Activated B cell treated with CpG ODN at 0.5 μM for 24 hours (primary cell): ENCODE data around the gene GGTA1. TPM values are rescaled to one million over a fixed set of nuclear protein-coding genes. Genes with fewer than 3 reads are reported as not detected.

ENCODE experiments used
- ATAC-seq: fragments of 200-7000 bp; cut with Tn5 transposase; one replicate; pipeline ENCODE4 v1.10.0; 2021; ENCODE audit warnings: low read depth, mild to moderate bottlenecking, moderate library complexity
- CTCF ChIA-PET: fragments of 350-600 bp; sonication (Branson Sonifier 250); formaldehyde crosslinking; loops from one replicate; lab custom pipeline; 2021; ENCODE audit warnings: antibody characterized with exemption; lab: Charles Lee
- POLR2A ChIA-PET: fragments of 350-600 bp; sonication (Branson Sonifier 250); formaldehyde crosslinking; loops from one replicate; lab custom pipeline; 2021; ENCODE audit warnings: antibody characterized with exemption; lab: Charles Lee
- DNase-seq: peaks from one replicate; pipeline ENCODE4 v3.0.0; 2022
- H3K27ac Mint-ChIP-seq: one replicate; pipeline ENCODE4 v1.8.0; 2020; ENCODE audit warnings: mixed read lengths
- H3K27me3 Mint-ChIP-seq: one replicate; pipeline ENCODE4 v1.8.0; 2021; ENCODE audit warnings: mixed read lengths
- H3K36me3 Mint-ChIP-seq: one replicate; pipeline ENCODE4 v1.8.0; 2021; ENCODE audit warnings: low read depth, mixed read lengths
- H3K4me1 Mint-ChIP-seq: one replicate; pipeline ENCODE4 v1.8.0; 2021; ENCODE audit warnings: mixed read lengths
- H3K4me3 Mint-ChIP-seq: one replicate; pipeline ENCODE4 v1.8.0; 2020; ENCODE audit warnings: mild to moderate bottlenecking, mixed read lengths
- H3K9me3 Mint-ChIP-seq: one replicate; pipeline ENCODE4 v1.8.0; 2020; ENCODE audit warnings: mixed read lengths
- intact Hi-C: fragments of 100-400 bp; cut with micrococcal nuclease; formaldehyde crosslinking; loops from one replicate; pipeline ENCODE4 v1.15.1; 2024
- total RNA-seq: library from RNA; stranded (reverse); gene quantifications from 2 replicates; pipeline ENCODE4 v1.2.3, GENCODE V29; 2022
- TF ChIP-seq, protein P1 (sequence below): fragments of 200-600 bp; IDR thresholded peaks from one replicate; pipeline ENCODE4 v1.8.0; 2022; ENCODE audit warnings: antibody characterized with exemption, mild to moderate bottlenecking

The GGTA1 gene
- total RNA-seq, 1 donor from 2014 or later = not detected

DNA sequence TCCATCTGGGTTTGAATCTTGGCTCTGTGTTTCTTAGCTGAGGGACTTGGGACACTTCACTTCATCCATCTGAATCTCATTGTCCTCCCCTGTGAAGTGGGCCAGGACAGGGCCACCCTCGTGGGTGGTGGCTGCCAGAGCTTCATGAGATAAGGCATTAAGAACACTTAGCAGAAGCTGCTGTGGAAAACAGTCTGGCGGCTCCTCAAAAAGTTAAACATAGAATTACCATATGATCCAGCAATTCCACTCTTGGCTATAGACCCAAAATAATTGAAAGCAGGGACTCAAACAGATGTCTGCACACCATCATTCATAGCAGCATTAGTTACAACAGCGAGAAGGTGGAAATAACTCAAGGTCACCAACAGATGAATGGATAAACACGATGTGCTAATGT, 42.4 kb upstream of the GGTA1 start:
- no peak overlapping the region for H3K27ac Mint-ChIP-seq
- ChIA-PET CTCF (no interaction called here), POLR2A (no interaction called here)
- no peaks in the 10 kb centered on the region for H3K36me3 Mint-ChIP-seq
- H3K9me3 Mint-ChIP-seq = no peaks in the 10 kb centered on the region
- no peaks in the 10 kb centered on the region for H3K4me1 Mint-ChIP-seq
- no peak overlapping the region for H3K4me3 Mint-ChIP-seq
- ATAC-seq = no peak
- DNase-seq = no peak
- intact Hi-C loops = no loop called here
- peaks cover 9% of the 10 kb centered on the region for H3K27me3 Mint-ChIP-seq
- TF ChIP-seq, protein P1, sequence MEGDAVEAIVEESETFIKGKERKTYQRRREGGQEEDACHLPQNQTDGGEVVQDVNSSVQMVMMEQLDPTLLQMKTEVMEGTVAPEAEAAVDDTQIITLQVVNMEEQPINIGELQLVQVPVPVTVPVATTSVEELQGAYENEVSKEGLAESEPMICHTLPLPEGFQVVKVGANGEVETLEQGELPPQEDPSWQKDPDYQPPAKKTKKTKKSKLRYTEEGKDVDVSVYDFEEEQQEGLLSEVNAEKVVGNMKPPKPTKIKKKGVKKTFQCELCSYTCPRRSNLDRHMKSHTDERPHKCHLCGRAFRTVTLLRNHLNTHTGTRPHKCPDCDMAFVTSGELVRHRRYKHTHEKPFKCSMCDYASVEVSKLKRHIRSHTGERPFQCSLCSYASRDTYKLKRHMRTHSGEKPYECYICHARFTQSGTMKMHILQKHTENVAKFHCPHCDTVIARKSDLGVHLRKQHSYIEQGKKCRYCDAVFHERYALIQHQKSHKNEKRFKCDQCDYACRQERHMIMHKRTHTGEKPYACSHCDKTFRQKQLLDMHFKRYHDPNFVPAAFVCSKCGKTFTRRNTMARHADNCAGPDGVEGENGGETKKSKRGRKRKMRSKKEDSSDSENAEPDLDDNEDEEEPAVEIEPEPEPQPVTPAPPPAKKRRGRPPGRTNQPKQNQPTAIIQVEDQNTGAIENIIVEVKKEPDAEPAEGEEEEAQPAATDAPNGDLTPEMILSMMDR = no peak

DNA sequence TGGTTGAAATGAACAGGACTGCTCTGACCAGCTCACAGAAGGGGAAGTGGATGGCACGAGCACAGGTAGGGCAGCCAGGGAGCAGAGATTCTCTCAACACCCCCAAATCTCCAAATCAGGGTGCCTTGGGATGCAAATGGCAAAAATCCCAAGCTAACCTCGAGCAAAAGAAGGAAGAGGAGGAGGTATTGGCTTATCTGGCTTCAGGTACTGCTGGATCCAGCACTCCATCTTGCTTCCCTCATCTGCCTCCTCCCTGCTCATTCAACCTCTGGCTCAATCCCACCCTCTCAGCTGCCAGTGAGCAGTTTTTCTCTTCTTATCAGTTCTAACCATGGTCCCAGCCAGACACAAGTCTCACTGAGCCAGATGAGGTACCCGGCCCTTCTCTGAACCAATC, 41.6 kb upstream of the GGTA1 start:
- no peak overlapping the region for H3K27ac Mint-ChIP-seq
- no peaks in the 10 kb centered on the region for H3K9me3 Mint-ChIP-seq
- H3K4me1 Mint-ChIP-seq = no peaks in the 10 kb centered on the region
- DNase-seq = no peak
- peaks cover 6% of the 10 kb centered on the region for H3K27me3 Mint-ChIP-seq
- CTCF ChIA-PET = interaction anchor here (3.4 kb wide), 1 partner anchor 9 kb away, joined by 10 read pairs; no protein-coding TSS in a partner anchor
- TF ChIP-seq, protein P1 = no peak
- intact Hi-C loops = no loop called here
- no peak for ATAC-seq
- no peaks in the 10 kb centered on the region for H3K36me3 Mint-ChIP-seq
- H3K4me3 Mint-ChIP-seq = no peak overlapping the region
- POLR2A ChIA-PET = no interaction called here

DNA sequence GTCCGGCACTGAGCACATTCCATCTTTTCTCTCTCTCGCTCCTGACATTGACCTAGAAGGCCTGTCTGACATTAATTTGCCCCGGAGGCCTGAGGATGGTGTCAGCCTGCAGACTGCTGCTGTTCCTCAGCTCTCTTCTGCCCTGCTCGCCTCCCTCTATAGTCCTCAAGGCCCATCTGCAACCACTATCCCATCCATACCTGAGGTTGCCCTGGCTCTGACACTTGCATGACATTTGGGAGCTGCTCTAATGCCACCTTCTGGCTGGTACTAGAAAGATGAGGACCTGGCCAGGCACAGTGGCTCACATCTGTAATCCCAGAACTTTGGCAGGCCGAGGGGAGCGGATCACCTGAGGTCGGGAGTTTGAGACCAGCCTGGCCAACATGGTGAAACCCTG, 38.6 kb upstream of the GGTA1 start:
- Mint-ChIP-seq H3K27me3 (peaks cover 1% of the 10 kb centered on the region), H3K9me3 (no peaks in the 10 kb centered on the region), H3K27ac (no peak overlapping the region), H3K36me3 (no peaks in the 10 kb centered on the region), H3K4me3 (no peak overlapping the region), H3K4me1 (no peaks in the 10 kb centered on the region)
- TF ChIP-seq, protein P1 = no peak
- ChIA-PET CTCF (interaction anchor here (3.4 kb wide), 1 partner anchor 12 kb away, joined by 10 read pairs; no protein-coding TSS in a partner anchor), POLR2A (no interaction called here)
- ATAC-seq (no peak), DNase-seq (no peak)
- intact Hi-C loops = no loop called here

DNA sequence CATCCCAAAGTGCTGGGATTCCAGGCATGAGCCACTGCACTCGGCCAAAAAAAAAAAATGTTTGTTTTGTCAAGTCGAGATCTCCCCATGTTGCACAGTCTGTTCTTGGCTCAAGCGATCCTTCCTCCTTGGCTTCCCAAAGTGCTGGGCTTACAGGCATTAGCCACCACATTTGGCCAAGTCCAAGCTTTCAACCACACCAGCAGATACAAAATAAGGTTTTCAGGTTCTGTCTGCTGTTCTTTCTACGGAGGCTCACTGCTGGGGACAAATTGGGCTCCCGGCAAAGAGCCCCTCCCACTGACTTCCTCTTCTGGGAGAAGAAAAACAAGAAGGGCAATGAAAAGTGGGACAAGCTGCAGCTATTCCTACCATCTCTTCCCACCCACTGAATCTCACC, 37.6 kb upstream of the GGTA1 start:
- CTCF ChIA-PET = interaction anchor here (1.3 to 1.6 kb wide), 2 partner anchors 9 to 13 kb away, joined by 4 read pairs; no protein-coding TSS in a partner anchor
- Mint-ChIP-seq H3K27me3 (peaks cover 1% of the 10 kb centered on the region), H3K4me1 (no peaks in the 10 kb centered on the region), H3K36me3 (no peaks in the 10 kb centered on the region), H3K9me3 (no peaks in the 10 kb centered on the region), H3K4me3 (no peak overlapping the region), H3K27ac (no peak overlapping the region)
- TF ChIP-seq, protein P1 = no peak
- DNase-seq (no peak), ATAC-seq (no peak)
- POLR2A ChIA-PET = no interaction called here
- intact Hi-C loops = no loop called here

DNA sequence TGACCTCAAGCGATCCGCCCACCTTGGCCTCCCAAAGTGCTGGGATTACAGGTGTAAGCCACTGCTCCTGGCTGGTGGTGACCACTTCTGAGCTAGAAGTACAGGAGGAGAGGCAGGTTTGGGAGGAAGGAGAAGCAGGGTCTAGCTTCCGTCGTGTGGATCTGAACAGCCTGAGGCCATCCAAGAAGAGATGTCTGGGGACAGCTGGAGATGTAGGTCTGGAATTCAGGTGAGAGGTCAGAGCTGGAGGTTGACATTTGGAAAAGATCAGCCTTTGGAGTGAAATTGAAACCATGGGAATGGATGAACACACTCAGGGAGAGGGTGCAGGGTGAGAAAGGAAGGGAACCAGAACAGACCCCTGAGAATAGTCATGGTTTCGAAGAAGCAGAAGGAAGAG, 33.2 kb upstream of the GGTA1 start:
- DNase-seq (no peak), ATAC-seq (no peak)
- Mint-ChIP-seq H3K27me3 (peaks cover 9% of the 10 kb centered on the region), H3K4me3 (no peak overlapping the region), H3K36me3 (no peaks in the 10 kb centered on the region), H3K4me1 (no peaks in the 10 kb centered on the region), H3K9me3 (no peaks in the 10 kb centered on the region), H3K27ac (no peak overlapping the region)
- ChIA-PET POLR2A (no interaction called here), CTCF (no interaction called here)
- intact Hi-C loops = no loop called here
- TF ChIP-seq, protein P1 = no peak
